Endometrium (tissue), 2 donors: ENCODE data around the gene SASH3.

Source experiments
- FAIRE-seq: peaks from 2 replicates; lab custom pipeline; 2012; peaks lifted over from hg19 to GRCh38; lab: Jason Lieb, UNC
- donor health status: control.
- donor health status: control.

The SASH3 gene

DNA sequence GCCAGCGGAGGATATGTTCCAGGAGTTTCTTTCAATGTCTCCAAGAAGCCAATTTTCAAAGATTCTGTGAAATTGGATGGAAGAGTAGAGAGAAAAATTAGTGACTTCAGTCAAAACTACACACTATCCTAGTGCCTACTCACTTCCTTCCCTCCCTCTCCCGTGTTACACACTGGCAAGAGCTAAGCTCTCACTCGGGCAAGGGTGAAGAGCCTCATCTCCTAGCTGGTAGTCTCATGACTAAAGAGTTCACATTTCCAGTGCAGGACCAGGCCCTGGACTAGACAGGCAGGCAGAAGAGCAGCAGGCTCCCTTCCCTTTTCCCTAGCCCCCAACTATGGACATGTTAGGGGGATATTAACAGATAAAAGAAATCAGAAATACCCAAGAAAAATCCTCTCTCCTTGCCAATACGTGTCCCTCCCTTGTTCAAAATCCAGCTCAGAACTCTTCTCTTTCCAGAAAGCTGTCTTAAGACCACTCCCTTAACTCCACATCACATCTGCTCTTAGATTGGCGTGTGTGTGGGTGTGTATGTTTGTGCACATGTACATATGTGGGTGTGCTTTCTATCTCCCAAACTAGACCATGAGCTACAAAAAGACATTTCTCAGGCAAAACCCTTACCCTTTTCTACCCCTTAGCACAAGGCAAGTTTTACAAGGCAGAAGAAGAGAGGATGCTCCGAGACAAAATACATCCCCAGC lies 34.1 kb downstream of the SASH3 start:
- FAIRE-seq, result no peak

DNA sequence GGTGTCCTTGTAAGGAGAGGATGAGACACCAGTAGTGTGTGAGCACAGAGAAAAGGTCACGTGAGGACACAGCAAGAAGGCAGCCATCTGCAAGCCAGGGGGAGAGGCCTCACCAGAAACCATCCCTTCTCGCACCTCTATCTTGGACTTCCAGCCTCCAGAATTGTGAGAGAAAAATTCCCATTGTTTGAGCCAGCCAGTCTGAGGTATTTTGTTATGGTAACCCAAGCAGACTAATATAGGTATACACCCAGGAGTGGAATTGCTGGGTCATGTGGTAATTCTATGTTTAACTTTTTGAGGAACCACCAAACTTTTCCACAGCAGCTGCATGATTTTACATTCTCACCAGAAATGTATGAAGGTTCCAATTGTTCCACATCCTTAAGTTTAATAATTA lies 38.4 kb downstream of the SASH3 start:
- no peak for FAIRE-seq

DNA sequence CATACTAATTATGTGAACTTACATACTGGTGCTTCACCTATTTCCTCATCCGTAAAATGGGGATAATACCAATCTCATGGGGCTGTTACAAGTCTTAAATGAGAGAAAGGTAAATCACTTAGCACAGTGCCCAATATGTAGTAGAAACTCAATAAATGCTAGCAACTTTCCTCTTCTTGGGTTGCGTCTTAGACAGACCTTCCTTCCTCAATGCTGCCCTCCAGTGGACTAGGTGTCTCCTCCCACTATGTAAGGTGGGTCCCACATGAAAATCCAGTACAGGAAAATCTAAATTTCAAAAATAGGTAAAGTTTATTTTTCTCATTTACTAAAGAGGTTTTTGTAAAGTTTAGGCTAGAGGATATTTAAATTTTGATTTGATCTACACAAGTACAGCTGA lies 43.4 kb downstream of the SASH3 start:
- no peak for FAIRE-seq

DNA sequence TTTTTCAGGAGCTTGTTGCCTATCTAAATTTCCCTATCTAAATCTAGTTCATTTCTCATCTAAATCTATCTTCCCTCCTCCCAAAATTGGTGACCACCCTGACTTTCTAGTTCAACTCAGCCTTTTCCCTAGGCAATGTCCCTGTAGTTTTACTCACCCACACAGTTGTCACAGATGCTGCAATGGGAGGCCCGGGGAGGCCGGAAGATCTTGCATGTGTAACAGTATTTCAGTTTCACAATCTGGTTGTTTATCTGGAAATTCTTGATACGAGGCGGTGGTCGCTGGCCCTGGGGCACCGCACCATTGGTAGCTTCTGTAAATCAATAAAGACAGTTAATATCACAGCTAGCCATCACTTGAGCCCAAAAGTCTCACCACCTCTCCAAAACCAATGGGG lies 43.8 kb downstream of the SASH3 start:
- no peak for FAIRE-seq

DNA sequence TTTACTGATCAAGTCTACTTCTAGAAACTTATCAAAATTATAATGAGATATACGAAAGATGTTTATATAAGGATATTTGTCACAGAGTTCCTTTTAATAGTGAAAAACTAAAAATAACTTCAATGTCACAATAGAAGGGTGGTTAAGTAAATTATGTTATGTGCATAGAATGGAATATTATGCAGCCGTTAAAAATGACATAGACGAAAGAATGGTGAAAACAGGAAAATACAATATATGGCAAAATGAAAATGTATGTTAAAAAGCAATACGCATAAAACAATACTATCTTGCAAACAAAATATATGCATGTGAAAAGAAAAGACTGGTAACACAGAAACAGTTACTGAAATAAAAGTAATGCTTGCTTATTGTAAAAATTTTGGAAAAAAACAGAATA lies 44.9 kb downstream of the SASH3 start:
- FAIRE-seq, result no peak

DNA sequence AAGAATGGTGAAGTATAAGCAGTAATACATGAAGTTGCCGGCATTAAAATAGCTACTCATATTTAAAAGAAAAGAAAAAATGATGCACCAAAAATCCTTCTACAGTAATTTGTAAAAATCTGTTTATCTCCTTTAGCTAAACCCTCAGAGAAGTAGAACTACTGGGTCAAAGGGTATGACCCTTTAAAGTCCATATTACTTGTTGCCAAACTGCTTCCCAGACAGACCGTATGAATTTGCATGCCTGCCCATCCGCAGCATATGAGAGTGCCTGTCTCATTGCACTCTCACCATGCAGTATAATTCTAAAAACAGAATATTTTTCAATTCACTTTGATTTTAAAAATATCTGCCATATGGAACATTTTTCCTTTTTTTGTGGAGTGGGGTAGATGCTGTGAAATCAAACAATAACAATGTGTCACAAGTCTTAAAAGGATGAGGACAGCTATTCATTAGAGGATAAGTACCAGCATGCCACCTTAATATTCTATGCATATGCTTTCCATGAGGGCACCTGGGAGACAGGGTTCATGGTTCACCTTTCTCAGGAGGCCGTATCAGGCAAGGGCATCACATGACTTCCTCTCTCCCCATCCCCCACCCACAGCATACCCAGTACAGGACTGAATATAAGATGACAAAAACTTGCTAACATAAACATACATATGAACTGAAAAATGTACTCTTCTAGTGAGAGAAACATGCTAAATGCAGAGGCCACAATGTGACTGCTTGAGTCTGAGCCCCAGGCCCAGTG lies 46.2 kb downstream of the SASH3 start:
- FAIRE-seq, result no peak

DNA sequence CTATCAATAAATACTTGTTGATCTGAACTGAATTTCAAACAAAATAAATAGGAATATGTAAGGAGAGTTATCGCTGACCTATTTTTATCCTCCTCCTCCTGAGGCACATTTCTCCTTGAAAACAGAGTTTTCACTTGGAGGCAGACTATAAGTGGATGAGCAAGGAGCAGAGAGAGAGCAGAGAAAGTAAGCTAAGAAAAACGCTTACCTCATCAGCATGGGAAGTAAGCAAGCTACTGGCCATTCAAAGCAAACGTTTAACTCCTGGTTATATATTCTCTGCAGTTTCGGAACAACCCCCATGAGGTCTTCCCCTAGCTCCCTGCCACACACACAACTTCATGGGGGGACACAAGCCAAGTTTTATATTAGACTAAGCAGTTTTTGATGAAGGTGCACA lies 50.7 kb downstream of the SASH3 start:
- FAIRE-seq, result no peak

DNA sequence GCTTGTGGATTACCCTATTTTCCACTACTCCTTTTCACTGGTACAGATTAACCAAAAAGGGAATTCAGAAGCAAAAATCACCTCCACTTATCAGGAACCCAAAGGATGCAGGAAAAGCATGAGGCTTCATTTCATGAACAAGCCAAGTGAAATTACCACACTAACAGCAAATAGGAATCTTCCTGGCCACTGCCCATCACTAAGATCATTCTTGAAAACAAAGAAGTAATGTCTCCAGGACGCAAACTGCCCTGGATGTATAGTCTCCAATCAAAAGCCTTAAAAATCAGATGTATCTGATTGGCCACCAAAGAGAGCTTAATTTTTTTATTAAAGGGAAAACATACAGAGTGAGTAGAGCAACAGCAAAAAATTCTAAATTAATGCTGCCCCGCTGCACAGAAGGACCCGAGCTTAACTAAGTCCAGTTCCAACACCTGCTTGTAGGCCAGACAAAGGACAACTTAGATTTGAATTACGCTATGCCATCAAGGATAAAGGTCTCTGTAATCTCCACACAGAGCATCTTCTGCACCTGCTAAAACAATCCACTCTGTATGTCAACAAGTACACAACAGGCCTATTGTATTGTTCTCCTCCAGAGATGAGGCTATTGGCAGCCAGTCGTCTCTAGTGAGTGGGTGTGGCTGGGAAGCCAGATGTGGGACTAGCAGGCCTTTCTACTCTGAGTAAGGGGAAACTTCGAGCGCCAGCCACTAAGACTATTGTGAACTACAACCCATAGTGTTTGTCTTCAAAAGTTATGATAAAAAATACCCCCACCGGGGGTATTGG lies 51.5 kb downstream of the SASH3 start:
- no peak for FAIRE-seq

DNA sequence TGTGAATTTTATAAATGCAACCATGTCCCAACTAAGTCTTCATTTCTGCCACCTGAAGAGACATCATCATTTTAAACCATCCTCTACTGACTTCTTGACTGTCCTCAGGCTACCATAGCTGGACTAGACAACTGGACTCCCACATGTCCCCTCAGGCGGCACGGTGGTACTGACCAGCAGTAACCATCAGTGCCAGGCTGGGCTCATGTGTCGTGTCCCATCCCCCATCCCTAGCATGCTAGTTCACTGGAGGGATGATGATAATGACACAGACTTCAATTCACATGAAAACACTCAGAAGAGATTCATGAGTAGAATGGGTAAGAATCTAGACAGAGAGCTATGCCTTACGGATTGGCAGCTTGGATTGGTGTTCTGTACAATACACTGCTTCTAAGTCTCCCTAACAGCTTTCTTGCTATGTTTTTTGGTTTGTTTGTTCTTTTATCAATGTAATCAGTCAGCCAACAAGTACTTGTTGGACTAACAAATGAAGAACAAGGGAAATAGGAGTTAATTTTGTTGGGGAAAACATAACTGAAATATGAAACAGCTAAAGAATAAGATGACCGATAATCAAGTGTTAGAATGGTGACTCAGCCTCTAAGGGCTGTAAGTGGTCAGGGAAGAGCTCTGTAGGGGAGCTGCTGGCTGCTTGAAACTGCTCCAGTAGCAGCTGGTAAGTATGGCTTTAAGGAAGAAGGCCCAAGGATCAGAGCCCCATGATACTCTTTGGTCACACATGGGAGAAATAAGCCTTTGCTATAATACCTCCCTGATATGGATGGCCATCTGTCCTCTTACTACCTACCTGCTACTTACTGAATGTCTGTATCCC lies 53.6 kb downstream of the SASH3 start:
- no peak for FAIRE-seq

DNA sequence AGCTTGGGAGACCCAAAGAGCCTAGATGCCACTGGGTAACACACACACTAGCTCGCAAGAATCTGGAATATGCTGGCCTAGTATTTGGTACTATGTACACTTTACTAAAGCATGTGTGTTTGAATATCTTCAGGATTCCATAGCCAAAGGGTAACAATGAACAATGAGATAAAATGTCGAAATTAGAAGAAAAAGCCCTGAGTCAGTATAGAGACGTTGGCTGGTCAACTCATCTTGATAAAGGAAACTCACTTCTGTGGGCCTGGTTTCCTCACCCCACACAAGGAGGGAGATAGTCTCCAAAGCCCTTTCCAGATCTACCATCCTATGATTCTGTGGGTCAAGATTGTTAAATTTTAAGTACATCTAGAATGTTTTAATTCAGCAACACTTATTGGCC lies 57.1 kb downstream of the SASH3 start:
- no peak for FAIRE-seq

DNA sequence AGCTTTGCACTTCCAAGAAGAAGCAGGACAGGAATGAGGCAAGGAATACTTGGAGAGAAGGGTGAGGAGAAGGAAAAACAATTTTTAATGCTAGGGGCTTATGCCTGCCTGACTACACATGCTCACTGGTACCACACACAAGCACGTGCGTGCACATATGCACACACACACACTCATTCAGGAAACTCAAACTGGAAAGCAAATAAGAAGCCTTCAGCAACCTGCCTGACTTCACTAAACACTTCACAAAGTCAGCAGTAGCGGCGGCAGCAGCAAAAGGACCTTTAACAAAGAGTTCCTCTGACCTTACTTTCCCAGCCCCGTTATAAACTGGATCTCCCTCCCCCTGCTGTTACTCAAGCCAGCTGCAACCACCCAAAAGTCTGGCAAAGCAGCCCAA lies 60.6 kb downstream of the SASH3 start:
- FAIRE-seq, result no peak

DNA sequence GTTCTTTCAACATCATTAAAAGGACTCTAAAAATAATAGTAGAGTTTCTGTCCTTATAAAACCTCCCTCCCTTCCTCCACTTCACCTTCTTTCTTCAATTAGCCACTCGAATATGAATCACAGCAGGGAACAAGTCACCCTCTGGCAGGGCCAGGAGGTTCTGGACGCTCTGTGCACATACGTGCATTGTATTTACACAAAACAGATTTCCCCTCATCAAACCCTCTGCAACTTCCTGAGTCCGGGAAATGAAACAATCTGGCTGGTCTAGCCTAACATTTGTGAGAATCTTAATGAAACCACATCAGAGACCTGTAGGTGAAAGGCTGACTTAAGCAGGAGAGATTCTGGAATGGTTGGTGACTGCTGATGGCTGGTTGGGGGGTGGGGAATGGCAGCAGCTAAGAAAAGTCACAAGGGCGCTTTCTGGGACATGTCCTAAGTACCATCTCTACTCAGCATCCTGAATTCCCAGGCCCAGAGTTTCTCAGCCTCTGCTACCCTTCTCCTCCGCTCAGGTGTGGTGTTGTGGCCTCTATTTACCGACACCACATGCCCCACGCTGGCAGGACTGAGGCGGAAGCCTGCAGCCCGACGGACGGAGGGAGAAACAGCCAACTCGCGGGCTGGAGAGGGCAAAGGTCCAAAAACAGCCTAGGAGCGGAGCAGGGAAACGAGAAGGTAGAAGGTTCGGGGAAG lies 62.9 kb downstream of the SASH3 start:
- no peak for FAIRE-seq

DNA sequence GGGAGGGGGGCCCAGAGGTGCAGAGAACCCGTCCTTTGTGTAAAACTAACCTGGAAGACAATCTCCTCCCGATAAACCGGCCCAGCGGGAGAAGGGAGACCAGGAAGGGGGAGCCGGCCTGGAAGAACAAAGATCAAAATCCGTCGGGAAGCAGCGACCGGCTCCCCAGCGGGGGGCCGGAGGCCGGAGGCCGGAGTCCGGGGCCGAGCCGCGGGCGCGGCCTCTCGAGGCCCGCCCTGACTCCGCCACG lies 63.4 kb downstream of the SASH3 start:
- no peak for FAIRE-seq

DNA sequence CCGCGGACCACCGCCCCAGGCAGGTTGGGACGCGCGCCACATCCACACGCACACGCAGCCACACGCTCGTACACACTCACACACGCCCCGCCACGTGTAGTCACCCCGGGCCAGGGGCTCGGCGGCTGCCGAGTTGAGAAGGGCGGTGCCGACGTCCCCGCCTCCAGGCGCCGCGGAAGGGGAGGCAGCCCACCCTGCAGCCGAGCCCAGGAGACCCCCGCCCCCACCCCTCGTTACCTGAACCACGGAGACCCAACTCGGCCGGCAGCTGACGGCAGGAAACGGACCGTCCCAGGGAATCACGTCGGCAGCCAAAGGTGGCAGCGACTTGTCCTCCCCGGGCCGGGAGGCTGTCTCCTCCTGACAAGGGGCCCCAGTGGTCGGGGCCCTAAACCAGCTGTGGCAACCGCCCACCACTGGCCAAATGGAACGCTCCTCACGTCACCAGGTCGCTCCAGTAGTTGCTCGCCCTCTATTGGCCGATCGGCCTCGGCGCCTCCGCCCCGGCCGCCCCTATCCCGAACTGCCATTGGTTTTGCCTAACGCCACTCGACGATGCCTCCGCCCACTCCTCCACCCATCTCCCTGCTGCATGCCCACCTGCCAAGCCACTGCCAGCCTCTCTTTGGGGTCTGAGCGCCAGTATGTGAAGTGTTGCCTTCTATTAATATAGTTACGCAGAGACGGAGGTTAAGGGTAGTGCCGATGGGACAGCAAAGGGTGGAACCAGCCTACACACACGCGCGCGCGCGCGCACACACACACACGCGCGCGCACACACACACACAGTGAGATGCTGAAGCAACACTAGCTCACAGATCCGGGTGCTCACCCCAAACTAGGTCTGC lies 63.9 kb downstream of the SASH3 start, which contains the start of gene ZDHHC9:
TSS of gene ZDHHC9 (minus strand) at position 428 of the 848 bp plus-strand sequence. CDS start 1,941 bp downstream, outside the sequence.
- FAIRE-seq, result no peak
